LHCN-M2 (cell line): Measurements from ENCODE around the gene FAM78A. TPM values are rescaled to one million over a fixed set of nuclear protein-coding genes. Genes with fewer than 3 reads are reported as not detected.

Experiments
- DNase-seq: peaks from one replicate; pipeline ENCODE4 v3.0.0-alpha.2; 2012; ENCODE audit warnings: low read depth
- total RNA-seq: library from RNA; depleted of rRNA; stranded (reverse); fragments of >200 nt; gene quantifications from 2 replicates; pipeline ENCODE4 v1.2.3, GENCODE V29; 2014

The FAM78A gene
- total RNA-seq, 1 experiment from 2014 or later: 1.7 TPM

DNA sequence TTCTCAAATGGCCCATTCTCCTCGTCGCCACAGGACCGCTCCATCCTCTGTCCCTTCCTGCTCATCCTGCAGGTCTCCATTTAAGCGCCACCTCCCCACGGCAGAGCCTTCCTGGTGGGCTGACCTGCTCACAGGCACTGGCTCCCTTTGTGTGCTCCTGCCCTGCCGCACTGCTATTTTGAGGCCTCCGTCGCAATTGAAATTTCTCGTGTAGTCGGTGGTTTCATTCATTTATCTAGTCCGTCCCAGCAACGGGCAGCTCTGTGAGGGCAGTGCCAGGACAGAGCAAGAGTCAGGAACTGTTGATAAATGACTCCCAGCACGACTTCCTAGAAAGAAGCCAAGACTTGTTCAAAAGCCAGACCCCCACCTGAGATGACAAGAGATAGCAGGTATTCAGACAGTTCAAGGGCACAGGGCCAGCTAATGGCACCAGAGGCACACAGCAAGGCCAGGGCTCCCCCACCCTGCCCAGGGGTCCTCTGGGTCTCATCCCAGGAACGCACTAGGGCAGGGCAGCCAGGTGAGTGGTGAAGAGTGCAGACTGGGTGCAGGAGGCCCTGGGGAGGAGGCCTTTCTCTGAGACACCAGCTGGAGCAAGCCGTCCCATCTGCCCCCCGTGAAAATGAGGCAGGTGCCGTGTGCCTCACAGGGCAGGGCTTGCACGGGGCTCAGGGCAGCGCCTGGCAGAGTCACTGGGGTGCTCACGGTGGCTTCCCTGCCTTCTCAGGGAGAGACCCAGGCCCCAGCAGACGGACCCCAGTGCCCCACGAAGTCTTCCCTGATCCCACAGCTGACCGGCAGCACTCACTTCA lies 36.9 kb downstream of the FAM78A start:
- DNase-seq: no peak

- peak; percentile 95 for DNase-seq
Measured at GRCh38 chr9:131238402-131239021, 37.8 kb downstream of the FAM78A start.

GRCh38 chr9:131237931-131238401 lies 38.3 kb downstream of the FAM78A start:
- DNase-seq: peak; percentile 90

DNA sequence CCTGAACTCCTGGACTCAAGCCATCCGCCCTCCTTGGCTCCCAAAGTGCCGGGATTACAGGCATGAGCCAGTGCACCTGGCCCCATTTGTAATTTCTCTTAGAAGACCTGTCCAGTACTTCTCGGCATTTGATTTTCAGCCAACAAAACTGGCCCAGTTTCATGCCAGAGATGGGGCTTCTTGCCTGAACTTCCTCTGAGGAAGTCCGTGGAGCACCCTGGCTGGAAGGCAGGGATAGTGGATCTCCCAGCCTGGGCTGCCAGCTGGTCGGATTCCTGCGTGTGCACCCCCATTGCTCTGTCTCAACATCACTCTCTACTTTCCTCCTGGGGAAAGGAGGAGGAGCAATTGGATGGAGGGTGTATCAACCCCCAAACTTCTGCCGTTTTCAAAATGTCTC lies 39.0 kb downstream of the FAM78A start:
- DNase-seq: peak; percentile 37

DNA sequence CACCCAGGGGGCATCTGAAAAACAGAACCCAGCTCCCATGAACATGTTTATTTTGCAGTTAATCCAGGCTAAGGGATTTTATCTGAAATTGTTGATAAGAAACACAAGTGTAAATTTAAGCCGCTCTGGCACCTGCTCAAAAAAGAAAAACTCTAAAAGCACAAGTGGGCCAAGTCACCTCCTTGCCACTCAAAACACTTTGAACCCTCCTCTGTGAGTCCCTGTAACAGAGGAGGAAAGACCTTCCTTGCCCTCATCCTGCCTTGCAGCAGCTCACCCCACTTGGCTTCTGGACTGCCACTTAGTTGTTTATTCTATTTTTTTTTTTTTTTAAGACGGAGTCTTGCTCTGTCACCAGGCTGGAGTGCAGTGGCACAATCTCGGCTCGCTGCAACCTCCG lies 39.5 kb downstream of the FAM78A start:
- DNase-seq: no peak

DNA sequence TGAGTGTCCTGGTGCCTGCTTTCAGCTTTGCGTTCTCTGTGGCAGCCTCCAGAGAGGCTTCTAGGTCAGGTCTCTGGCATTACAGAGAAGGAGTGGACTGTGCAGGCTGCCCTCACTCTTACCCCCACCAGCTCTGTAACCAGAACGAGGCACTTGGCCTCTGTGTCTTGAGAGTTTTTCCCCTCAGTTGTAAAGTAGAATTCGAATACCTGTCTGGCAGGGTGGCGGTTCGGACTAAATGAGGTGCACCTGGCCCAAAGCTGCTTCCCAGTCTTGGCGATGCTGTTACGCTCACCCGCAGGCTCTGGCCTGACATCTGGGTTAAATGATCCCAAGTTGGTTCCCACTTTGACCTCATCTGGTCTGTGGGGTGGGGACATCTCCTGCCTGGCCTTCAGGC lies 40.1 kb downstream of the FAM78A start:
- DNase-seq: no peak

- no peak for DNase-seq
Measured at GRCh38 chr9:131235480-131235851, 40.8 kb downstream of the FAM78A start.

GRCh38 chr9:131234799-131235479 lies 41.4 kb downstream of the FAM78A start:
- DNase-seq: no peak

GRCh38 chr9:131233995-131234394 lies 42.3 kb downstream of the FAM78A start:
- no peak for DNase-seq

- DNase-seq: no peak
Measured at GRCh38 chr9:131233556-131233955, 42.8 kb downstream of the FAM78A start.

- DNase-seq: no peak
Measured at GRCh38 chr9:131228988-131229387, 47.3 kb downstream of the FAM78A start.

DNA sequence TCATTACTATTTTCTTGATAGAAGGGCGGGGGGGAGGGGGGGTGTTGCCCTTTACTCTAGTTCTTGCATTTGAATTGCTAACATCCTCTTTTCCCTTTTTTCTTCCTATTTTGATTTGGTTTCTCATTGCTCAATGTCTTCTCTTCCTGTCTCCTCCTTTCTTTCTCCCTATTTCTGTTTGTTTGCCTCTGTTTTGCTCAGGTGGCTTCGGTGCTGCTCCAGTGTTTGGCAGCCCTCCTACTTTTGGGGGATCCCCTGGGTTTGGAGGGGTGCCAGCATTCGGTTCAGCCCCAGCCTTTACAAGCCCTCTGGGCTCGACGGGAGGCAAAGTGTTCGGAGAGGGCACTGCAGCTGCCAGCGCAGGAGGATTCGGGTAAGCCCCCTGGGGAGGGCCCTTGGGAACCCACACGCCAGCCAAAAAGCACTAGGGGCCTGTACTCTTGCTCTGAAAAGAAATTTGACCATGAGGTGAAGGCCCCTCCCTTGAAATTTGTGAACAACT lies 48.3 kb downstream of the FAM78A start:
- DNase-seq: no peak

DNA sequence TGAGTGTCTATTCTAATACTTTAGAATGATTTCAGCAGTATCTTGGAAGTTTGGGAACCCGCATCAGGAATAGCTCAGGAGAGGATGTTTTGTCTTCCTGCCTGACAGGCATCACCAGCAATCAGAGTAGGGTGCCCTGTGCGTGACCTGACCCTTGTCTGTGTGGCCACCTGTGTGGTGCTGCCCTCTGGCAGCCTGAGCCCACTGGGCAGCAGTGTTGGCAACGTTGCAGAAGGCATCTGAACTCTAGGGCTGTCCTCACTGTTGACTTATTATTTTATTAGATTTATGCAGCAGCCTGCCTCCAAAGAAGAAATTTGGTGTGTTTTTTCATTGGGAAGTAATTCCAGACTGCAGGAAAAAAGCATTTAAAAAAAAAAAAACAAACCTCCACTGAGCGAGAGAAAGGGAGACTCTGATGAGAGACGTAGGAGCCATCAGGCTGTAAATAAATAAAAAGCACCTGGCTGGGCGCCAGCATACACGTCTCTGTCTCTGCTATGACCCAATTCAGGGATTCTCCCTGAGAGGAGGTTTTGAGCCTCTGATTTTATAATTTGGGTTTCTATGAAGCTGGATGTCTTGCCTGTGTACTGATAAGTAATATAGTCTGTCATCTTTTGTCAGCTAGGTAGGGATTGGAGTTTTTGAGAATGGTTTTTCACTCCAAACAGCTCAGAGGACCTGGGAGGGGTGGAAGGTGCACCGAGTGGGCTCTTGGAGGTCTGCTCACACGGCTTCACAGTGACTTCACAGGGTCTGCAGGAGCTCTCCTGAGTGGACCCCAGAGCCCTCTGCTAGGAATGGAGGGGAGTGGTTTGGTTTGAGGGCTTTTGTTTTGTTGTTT lies 49.0 kb downstream of the FAM78A start:
- DNase-seq: no peak

DNA sequence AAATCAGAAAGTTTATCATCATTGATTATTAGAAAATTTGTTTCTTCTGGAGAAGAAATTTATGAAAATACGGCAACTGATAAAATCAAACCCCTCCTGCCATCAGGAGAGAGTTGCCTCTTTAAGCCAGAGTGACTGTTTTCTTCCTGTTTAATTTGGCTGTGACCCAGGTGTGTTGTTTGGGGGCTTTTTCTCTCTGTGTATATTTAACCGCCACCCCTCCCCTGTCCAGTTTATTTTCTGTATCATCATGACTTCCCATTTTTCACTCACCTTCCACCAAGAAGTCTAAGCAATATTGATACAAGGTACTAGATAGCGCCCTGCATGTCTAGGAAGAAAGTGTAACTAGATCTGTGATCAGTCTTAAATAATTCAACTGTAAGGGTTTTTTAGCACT lies 50.1 kb downstream of the FAM78A start:
- no peak for DNase-seq

DNA sequence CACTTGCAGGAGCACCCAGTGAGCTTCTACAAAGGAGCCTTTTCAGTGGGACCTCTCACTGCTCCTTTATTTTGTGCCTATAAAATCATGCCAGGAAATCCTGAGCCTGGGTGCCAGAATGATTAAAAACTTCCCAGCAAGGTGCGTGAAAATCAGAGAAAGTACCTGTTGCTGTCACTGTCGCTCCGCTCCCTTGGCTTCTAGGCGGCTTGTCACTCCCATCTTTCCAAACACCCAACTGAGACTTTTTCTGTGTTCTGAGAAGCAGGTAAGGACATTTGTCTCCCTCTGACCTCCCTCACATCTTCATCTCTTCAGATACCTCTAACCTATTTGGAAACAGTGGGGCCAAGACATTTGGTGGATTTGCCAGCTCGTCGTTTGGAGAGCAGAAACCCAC lies 53.9 kb downstream of the FAM78A start:
- no peak for DNase-seq

DNA sequence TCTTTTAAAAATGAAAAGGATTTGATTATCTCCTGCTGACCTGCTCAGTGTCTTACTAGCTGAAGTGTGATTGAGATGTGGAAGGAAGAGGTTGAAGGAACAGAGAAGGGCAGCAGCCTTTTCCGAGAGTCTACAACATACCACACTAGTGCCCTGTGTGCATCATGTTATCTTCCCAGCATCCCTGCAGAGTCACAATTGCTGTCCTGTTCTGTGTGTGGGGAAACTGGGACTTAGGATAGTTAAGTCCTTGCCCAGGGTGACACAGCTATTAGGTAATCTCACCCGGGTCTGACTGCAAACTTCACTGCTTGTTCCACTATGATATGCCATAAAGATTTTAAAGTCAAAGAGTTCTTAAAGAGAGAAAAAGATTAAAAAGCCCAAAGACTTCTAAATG lies 55.8 kb downstream of the FAM78A start:
- DNase-seq: no peak

DNA sequence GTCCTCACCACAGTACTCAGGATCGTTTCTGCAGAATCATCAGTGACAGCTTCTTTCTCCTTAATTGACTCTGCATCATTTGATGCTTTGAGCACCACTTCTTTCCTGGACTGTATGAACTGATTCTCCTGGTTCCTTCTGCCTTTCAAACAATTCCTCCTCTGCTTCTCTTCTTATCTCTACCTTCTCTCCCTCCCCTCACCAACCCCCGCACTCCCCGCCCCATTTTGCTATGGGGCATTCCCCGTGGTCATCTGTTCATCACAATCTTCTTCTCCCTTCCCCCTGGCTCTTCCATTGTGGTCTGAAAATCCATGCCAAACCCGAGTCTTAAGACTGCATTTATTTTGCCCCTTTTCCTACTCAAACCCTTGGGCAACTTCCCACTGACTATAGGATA lies 57.9 kb downstream of the FAM78A start:
- no peak for DNase-seq

DNA sequence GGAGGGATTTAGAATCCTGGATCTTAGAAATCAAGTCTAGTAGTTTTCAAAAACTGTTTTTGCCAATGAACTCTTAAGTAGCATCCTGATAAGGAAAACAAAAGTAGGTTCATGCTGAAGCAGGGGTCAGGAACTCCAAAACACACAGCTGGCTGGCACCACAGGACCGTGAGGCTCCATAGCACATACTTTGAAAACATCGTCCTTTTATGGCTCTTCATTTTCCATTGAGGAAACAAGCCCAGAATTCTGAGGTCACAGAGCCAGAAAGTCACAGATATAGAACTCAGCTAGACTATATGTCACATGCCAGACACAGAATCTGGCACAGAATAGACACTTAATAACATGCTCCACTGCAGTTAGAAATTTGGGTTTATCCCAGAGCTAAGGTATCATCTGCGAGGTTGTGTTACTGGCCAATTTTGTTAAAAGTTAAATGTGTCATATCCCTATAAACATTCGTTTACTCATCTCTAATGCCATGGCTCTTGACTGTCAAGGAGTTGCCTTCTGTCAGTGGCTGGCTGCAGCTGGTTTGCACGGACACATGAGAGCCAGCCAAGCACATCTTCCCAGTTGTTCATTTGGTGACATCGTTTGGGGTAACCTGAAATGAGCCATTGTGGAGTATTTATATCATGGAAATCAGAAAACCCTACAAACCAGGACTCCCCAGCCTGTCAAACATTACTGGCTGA lies 58.8 kb downstream of the FAM78A start:
- no peak for DNase-seq

DNA sequence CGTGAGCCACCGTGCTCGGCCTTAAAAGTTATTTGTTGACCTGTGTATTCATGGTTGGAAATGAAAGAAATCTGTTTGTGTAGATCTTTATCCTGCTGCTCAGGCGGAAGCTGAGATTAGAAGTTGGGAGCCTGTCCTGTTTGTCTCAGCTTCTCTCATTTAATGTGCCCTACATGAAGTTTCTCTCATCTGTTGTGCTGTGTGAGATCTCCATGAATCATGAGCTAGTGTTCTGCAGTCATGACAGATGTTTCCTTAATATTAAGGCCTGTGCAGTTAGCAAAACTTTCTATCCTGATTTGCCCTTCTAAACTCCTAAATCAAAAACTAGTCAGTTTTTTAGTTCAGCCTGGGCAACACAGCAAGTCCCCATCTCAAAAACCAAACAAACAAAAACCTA lies 59.5 kb downstream of the FAM78A start:
- DNase-seq: no peak

DNA sequence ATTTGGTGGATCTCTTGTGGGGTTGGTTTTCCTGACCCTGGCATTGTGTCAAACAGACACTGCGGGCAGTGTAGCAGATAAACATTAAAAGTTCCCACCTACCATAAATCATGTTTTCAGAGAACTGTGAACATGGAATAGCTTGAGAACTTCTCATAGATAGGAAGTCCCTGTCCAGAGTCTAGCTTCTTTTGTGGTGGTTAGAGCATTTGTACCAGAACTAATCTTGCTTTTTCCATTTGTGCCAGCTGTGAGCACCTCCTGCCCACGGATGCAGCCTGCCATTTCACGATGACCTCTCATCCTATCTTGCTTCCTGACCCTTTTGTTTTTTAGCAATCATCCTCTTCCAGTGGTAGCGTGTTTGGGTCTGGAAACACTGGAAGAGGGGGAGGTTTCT lies 61.4 kb downstream of the FAM78A start:
- no peak for DNase-seq

DNA sequence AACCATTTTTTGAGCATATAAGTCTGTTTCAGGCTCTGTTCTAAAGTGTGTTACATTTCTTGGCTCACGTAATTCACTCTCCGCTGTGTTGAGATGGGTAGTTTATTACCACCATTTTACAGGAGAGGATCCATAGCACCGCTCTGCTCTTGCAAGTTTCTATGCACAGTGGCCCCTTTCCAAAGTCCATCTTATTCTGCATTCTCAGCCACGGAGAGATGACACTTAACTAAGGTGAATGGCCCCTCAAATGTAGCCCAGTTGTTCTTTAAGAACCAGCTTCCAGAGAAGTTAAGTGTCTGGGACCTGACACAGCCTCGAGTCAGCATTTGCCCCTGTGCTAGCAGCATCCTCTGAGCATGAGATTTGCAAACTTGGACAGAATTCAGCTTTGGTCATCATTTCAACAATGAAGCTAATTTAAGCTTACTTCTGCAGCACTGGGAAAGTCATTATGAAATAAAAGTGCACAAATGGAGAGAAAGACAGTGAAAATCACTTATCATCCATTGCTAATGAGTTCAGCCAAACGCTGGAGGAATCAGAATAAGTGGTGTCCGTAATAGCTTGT lies 61.9 kb downstream of the FAM78A start:
- peak; percentile 19 for DNase-seq
